ENCODE results near the gene WDR48.
A peak's percentile ranks its signal among the peaks of the same experiment; 100 is the strongest.

WDR48 gene

DNA sequence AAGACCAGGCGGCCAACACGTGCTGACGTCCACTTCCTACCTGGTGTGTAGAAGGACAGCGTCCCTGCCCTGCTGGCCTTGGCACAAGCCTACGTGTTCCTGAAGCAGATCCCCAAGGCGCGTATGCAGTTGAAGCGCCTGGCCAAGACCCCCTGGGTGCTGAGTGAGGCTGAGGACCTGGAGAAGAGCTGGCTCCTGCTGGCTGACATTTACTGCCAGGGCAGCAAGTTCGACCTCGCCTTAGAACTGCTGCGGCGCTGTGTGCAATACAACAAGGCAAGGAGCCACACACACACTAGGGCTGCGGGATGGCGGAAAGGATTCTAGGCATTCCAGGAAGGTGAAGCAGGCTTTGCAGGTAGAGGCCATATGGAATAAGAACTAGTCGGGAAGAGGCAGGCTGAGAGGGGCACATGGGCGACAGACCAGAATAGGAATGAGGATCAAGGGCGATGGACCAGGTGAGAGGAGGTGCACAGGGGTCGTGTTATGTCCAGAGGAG lies 85.7 kb downstream of the WDR48 start:
- no peak for DNase-seq (ENCODE audit: low read depth in 2 of 2)
- TF ChIP-seq, protein P1, sequence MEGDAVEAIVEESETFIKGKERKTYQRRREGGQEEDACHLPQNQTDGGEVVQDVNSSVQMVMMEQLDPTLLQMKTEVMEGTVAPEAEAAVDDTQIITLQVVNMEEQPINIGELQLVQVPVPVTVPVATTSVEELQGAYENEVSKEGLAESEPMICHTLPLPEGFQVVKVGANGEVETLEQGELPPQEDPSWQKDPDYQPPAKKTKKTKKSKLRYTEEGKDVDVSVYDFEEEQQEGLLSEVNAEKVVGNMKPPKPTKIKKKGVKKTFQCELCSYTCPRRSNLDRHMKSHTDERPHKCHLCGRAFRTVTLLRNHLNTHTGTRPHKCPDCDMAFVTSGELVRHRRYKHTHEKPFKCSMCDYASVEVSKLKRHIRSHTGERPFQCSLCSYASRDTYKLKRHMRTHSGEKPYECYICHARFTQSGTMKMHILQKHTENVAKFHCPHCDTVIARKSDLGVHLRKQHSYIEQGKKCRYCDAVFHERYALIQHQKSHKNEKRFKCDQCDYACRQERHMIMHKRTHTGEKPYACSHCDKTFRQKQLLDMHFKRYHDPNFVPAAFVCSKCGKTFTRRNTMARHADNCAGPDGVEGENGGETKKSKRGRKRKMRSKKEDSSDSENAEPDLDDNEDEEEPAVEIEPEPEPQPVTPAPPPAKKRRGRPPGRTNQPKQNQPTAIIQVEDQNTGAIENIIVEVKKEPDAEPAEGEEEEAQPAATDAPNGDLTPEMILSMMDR (IDR thresholded peaks at IDR 0.05; ENCODE audit: low read depth, low read length) = no peak

DNA sequence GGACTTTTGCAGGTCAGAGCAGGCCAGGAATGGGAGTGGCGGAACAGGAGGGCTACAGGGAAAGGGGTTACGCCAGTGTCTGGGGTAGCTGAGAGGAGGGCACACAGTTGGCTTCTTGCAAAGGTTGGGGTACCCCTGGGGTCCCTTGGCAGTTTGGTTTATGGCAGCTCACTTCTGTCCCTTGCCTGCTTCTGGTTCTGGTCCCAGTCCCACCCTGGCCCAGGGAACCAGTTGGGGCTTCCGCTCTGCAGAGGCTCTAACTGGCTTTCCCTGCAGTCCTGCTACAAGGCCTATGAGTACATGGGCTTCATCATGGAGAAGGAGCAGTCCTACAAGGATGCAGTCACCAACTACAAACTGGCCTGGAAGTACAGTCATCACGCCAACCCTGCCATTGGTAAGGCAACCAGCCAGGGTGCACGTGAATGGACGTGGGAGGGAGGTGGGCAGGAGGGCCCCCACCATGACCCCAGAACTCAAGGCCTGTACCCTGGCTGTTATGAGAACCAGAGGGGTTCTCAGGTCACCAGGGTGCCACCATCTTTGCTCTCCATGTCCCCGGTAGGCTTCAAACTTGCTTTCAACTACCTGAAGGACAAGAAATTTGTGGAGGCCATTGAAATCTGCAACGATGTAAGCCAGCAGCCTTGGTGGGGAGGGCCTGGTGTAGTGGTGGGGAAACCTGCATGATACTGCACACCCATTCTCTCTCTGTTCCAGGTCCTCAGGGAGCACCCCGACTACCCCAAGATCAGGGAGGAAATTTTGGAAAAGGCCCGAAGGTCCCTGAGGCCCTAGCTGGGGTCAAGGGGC lies 86.4 kb downstream of the WDR48 start:
- no peak overlapping the region for H3K4me3 ChIP-seq (replicated peaks in 1 of 2; ENCODE audit: low read depth in 2 of 2, low read length in 2 of 2)
- TF ChIP-seq, protein P1 (IDR thresholded peaks at IDR 0.05; ENCODE audit: low read depth, low read length) = no peak
- DNase-seq (ENCODE audit: low read depth in 2 of 2) = no peak

More for the DNA sequence above, 85.7 kb downstream of the WDR48 start:
- H3K4me3 ChIP-seq (replicated peaks in 1 of 2; ENCODE audit: low read depth in 2 of 2, low read length in 2 of 2) = no peak overlapping the region

DNA sequence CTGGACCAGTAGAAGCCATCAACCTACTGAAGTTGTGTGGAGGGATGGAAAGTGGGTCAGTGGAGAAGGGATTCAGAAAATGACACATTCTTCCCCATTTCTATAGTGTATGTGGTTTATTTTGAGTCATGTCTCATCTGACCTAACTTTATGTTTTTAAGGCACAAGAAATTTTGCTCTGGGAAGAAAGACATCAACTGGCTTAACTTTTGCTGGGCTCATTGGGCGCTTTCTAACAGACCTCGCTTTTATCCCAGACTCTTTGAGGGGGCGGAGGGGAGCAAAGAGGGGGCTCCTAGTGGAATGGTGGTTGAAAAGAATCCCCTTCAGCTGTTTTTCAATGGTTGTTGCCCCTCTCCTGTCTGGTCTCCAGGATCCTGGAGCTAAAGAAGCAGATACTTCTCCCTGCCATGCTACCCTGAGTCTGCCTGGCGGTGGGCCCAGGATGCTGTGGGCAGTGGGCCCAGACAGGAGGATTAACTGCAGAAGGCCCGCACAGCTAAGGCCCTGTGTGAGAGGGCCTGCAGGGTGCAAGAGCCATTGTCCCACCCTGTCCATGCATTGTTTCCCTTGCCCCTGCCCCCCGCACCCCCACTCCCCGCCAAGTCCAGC lies 87.1 kb downstream of the WDR48 start:
- TF ChIP-seq, protein P1 (IDR thresholded peaks at IDR 0.05; ENCODE audit: low read depth, low read length) = no peak
- peak in 1 of 2 donors; percentile 63 for DNase-seq (ENCODE audit: low read depth in 2 of 2)

DNA sequence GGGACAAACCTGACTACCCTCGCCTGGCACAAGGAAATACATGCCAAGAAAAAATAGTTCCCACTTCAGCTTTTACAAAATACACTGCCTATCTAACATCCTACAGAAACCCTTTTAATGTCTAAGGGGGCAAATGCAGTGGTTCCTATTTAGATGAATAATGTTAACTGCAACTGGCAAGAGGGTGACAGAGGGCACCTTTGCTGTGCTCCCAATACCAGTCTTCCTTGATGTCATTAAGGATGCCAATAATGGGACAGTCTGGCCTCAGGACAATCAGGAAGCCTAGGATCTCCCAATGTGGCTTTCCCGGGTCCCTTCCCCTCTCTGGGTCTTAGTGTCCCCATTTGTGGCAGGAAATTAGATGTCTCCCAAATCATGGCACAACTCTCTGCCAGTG lies 87.6 kb downstream of the WDR48 start:
- no peak overlapping the region for H3K4me3 ChIP-seq (replicated peaks in 1 of 2; ENCODE audit: low read depth in 2 of 2, low read length in 2 of 2)
- TF ChIP-seq, protein P1 (IDR thresholded peaks at IDR 0.05; ENCODE audit: low read depth, low read length) = no peak
- no peak for DNase-seq (ENCODE audit: low read depth in 2 of 2)

More for the DNA sequence above, 87.1 kb downstream of the WDR48 start:
- H3K4me3 ChIP-seq (replicated peaks in 1 of 2; ENCODE audit: low read depth in 2 of 2, low read length in 2 of 2) = no peak overlapping the region

DNA sequence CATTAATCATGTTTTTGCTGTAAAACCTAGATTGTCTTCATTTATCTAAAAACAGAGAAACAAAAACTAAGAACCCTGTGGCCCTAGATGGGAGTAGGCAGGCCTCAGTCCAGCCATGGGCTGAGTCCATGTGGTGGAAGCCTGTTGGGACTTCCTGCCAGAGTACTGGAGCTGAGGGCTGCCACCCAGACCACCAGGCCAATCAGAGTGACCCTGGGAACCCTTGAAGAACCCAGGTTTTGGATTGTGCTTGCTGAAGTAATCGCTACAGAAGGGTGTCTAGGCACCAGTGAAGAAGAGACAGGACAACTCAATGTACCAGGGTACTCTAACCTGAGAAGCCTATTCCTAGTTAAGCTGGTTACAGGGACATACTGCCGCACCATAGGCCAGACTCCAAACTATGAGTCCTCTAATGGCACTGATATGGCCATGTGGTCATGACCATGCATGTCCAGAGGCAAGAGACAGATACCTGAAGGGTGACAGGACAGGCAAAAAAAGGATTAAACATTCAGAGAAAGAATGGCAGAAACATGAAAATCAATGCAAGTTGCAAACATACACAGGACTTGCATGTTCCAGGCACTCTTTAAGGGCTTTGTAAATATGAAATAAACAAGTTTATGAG lies 88.6 kb downstream of the WDR48 start:
- no peak for DNase-seq (ENCODE audit: low read depth in 2 of 2)
- H3K4me3 ChIP-seq (replicated peaks in 1 of 2; ENCODE audit: low read depth in 2 of 2, low read length in 2 of 2) = no peak overlapping the region
- TF ChIP-seq, protein P1 (IDR thresholded peaks at IDR 0.05; ENCODE audit: low read depth, low read length) = no peak

DNA sequence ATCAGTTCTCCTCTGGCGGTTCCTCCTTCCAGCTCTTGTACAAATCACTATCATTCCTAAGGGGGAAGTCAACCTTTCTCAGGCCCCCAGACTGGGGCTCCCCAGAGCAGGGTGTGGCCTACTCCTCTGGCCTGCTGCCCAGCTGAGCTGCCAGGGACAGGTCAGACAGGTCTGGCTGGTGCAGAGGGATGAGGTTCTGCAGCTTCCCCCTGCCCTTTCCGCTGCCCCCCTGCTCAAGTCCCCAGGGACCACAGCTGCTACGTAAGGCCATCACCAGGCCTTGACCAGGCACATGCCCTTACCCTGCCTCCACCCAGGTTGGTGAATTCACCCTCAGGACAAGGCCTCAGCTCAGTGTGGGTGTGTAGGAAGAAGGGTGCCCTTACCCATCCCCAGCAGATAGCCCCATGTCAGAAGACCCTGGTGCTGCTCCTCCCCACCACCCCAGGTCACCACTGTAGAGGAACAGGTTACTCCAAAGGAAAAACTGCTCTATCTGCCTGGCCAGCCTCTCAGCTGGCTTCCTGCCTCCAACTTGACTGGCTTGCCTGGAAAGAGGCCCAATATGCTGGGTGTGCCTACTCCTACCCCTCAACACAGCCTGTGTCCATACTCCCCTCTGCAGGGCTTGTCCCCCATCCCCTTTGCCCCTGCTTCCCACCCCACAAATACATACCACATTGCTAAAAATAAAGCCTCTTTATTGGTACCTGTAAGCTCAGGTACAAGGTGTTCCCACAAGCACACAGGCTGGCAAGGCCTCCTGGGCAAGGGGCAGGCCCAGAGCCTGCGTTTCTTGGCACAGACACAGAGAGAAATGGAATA lies 89.6 kb downstream of the WDR48 start:
- TF ChIP-seq, protein P1 (IDR thresholded peaks at IDR 0.05; ENCODE audit: low read depth, low read length) = no peak
- peak; percentile 56 to 60 for DNase-seq (ENCODE audit: low read depth in 2 of 2)

More for the DNA sequence above, 89.6 kb downstream of the WDR48 start:
- H3K4me3 ChIP-seq (replicated peaks in 1 of 2; ENCODE audit: low read depth in 2 of 2, low read length in 2 of 2) = no peak overlapping the region

Measured in cardiac fibroblast (primary cell).